Neural progenitor cell (in vitro differentiated cells): ENCODE data around the gene PTPRG. TPM values are rescaled to one million over a fixed set of nuclear protein-coding genes. Genes with fewer than 3 reads are reported as not detected.
A peak's percentile ranks its signal among the peaks of the same experiment; 100 is the strongest.

ENCODE experiments used
- DNase-seq: peaks from one replicate; pipeline ENCODE4 v3.0.0-alpha.2; 2016; ENCODE audit warnings: low spot score
- H2AFZ ChIP-seq: fragments of 200-600 bp; sonication (generic); replicated peaks from 2 replicates; pipeline ENCODE4 v1.6.1; 2016; ENCODE audit warnings: antibody characterized with exemption
- H3F3A ChIP-seq: fragments of 200-600 bp; sonication (generic); 2 replicates; pipeline ENCODE4 v1.6.1; 2016; ENCODE audit warnings: antibody characterized with exemption, low read depth
- H3K27ac ChIP-seq: fragments of 200-600 bp; sonication (generic); 2 replicates; pipeline ENCODE4 v1.5.1; 2016; ENCODE audit warnings: mild to moderate bottlenecking
- H3K27me3 ChIP-seq: fragments of 200-600 bp; sonication (generic); 2 replicates; pipeline ENCODE4 v1.6.1; 2016; ENCODE audit warnings: mild to moderate bottlenecking, moderate library complexity
- H3K36me3 ChIP-seq: fragments of 200-600 bp; sonication (generic); 2 replicates; pipeline ENCODE4 v1.5.1; 2016
- H3K4me1 ChIP-seq: fragments of 200-600 bp; sonication (generic); 2 replicates; pipeline ENCODE4 v1.6.1; 2016; ENCODE audit warnings: mixed run types
- H3K4me2 ChIP-seq: fragments of 200-600 bp; sonication (generic); 2 replicates; pipeline ENCODE4 v1.6.1; 2016
- H3K4me3 ChIP-seq: fragments of 200-600 bp; sonication (generic); 2 replicates; pipeline ENCODE4 v1.5.1; 2016
- H3K79me2 ChIP-seq: fragments of 200-600 bp; sonication (generic); 2 replicates; pipeline ENCODE4 v1.6.1; 2016; ENCODE audit warnings: low read depth
- H3K9ac ChIP-seq: fragments of 200-600 bp; sonication (generic); 2 replicates; pipeline ENCODE4 v1.6.1; 2016
- H3K9me3 ChIP-seq: fragments of 200-600 bp; sonication (generic); 2 replicates; pipeline ENCODE4 v1.5.1; 2016; ENCODE audit warnings: low read depth
- H4K20me1 ChIP-seq: fragments of 200-600 bp; sonication (generic); 2 replicates; pipeline ENCODE4 v1.6.1; 2016; ENCODE audit warnings: low read depth
- H3K27ac Mint-ChIP-seq: 3 replicates; pipeline ENCODE4 v1.8.0; 2021; ENCODE audit warnings: mixed read lengths
- H3K27me3 Mint-ChIP-seq: 2 replicates; pipeline ENCODE4 v1.8.0; 2022; ENCODE audit warnings: low read depth, mild to moderate bottlenecking, inconsistent platforms, moderate library complexity, mixed read lengths; ENCODE audit not compliant: insufficient read depth
- H3K36me3 Mint-ChIP-seq: 3 replicates; pipeline ENCODE4 v1.8.0; 2021; ENCODE audit warnings: mixed read lengths
- H3K4me1 Mint-ChIP-seq: 3 replicates; pipeline ENCODE4 v1.8.0; 2021; ENCODE audit warnings: mixed read lengths
- H3K4me3 Mint-ChIP-seq: 3 replicates; pipeline ENCODE4 v1.8.0; 2021; ENCODE audit warnings: mild to moderate bottlenecking, moderate library complexity, mixed read lengths
- H3K9me3 Mint-ChIP-seq: 3 replicates; pipeline ENCODE4 v1.8.0; 2020; ENCODE audit warnings: mixed read lengths
- EZH2 ChIP-seq: fragments of 200-600 bp; sonication (generic); IDR thresholded peaks from 2 replicates; pipeline ENCODE4 v1.6.1; 2017; ENCODE audit warnings: antibody characterized with exemption, mild to moderate bottlenecking, moderate library complexity
- EZH2phosphoT487 ChIP-seq: fragments of 200-600 bp; sonication (generic); IDR thresholded peaks from 2 replicates; pipeline ENCODE4 v1.6.1; 2017; ENCODE audit warnings: antibody characterized with exemption
- total RNA-seq: library from RNA; depleted of rRNA; stranded (reverse); fragments of >200 nt; gene quantifications from 2 replicates; pipeline ENCODE4 v1.2.3, GENCODE V29; 2015; ENCODE audit warnings: low replicate concordance
- TF ChIP-seq, protein P1 (sequence below): fragments of 200-600 bp; sonication (generic); IDR thresholded peaks from 2 replicates; pipeline ENCODE4 v1.5.1; 2017; ENCODE audit warnings: antibody characterized with exemption, mild to moderate bottlenecking

PTPRG gene
- total RNA-seq, 1 donor from 2014 or later: 65.3 TPM

DNA sequence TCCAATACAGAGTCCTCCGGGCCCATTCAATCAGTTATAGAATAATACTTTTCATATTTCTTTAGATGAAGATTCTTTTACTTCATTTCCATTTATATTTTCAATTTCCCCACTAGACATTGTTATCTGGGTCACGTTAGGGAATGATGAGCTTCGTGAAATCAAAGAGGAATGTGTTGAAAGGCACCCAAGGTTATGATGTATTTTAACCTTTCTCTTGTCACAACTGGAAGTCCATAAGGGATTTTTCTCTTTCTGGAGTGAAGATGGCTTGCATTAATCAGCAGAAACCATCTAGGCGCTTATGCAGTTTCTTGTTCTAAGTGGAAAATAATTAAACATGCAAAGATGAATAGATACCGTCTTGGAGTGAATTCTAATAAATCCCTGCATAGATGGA, 631.5 kb downstream of the PTPRG start:
- TF ChIP-seq, protein P1, sequence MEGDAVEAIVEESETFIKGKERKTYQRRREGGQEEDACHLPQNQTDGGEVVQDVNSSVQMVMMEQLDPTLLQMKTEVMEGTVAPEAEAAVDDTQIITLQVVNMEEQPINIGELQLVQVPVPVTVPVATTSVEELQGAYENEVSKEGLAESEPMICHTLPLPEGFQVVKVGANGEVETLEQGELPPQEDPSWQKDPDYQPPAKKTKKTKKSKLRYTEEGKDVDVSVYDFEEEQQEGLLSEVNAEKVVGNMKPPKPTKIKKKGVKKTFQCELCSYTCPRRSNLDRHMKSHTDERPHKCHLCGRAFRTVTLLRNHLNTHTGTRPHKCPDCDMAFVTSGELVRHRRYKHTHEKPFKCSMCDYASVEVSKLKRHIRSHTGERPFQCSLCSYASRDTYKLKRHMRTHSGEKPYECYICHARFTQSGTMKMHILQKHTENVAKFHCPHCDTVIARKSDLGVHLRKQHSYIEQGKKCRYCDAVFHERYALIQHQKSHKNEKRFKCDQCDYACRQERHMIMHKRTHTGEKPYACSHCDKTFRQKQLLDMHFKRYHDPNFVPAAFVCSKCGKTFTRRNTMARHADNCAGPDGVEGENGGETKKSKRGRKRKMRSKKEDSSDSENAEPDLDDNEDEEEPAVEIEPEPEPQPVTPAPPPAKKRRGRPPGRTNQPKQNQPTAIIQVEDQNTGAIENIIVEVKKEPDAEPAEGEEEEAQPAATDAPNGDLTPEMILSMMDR: no peak
- TF ChIP-seq EZH2phosphoT487 (no peak), EZH2 (no peak)
- Histone ChIP-seq H3K4me3 (no peak overlapping the region), H4K20me1 (peaks cover 13% of the 10 kb centered on the region), H3K27me3 (no peaks in the 10 kb centered on the region), H3K36me3 (no peaks in the 10 kb centered on the region), H3K4me2 (no peak overlapping the region), H3K4me1 (peaks cover 17% of the 10 kb centered on the region), H3K9ac (no peak overlapping the region), H3K9me3 (no peaks in the 10 kb centered on the region), H3K79me2 (no peaks in the 10 kb centered on the region), H2AFZ (no peak overlapping the region), H3K27ac (no peak overlapping the region), H3F3A (peaks cover 14% of the 10 kb centered on the region)
- no peak overlapping the region for H3K27ac Mint-ChIP-seq
- peaks cover 8% of the 10 kb centered on the region for H3K27me3 Mint-ChIP-seq
- no peak for DNase-seq
- no peaks in the 10 kb centered on the region for H3K9me3 Mint-ChIP-seq
- no peak overlapping the region for H3K4me3 Mint-ChIP-seq
- peaks cover 4% of the 10 kb centered on the region for H3K36me3 Mint-ChIP-seq
- H3K4me1 Mint-ChIP-seq: peaks cover 21% of the 10 kb centered on the region

DNA sequence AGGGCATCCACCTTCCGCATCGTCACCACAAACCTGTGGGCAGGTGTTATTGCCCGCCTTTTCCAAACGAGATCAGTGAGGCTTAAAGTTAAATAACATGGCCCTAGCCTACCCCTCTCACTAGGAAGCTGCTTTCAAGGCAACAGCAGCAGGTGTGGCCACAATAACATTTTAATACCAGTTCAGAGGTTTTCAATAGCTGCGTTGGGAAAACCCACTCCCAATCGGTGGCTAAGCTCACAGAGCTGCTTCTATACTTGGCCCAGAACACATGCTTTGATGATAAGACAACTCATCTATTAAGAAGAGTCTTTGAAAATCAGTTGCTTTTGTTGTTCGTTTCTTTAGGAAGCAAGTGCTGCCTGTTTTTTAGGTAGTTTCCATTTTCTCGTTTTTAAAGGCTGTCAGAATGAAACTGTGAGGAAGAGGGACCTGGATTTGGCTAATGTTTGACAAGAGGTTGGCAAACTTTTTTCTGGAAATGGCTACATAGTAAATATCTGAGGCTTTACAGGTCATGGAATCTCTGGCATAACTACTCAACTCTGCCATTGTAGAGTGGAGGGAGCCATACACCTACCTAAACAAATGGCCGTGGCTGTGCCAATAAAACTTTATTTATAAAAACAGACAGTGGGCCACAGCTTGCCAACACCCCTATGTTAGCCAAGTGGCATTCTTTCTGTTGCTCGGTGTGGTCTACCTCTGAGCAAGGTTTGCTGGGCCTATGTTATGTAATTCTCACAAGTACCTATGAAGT, 632.4 kb downstream of the PTPRG start:
- Histone ChIP-seq H3K9ac (no peak overlapping the region), H3K27me3 (no peaks in the 10 kb centered on the region), H3K79me2 (no peaks in the 10 kb centered on the region), H3K4me3 (peak overlapping the region; percentile 3), H2AFZ (no peak overlapping the region), H4K20me1 (peaks cover 7% of the 10 kb centered on the region), H3K4me1 (peaks cover 17% of the 10 kb centered on the region), H3K36me3 (no peaks in the 10 kb centered on the region), H3K27ac (peak overlapping the region; percentile 44), H3F3A (peaks cover 14% of the 10 kb centered on the region), H3K9me3 (no peaks in the 10 kb centered on the region), H3K4me2 (peak overlapping the region; percentile 42)
- Mint-ChIP-seq H3K4me1 (peaks cover 19% of the 10 kb centered on the region), H3K27ac (no peak overlapping the region), H3K9me3 (no peaks in the 10 kb centered on the region), H3K27me3 (peaks cover 8% of the 10 kb centered on the region), H3K36me3 (peaks cover 4% of the 10 kb centered on the region), H3K4me3 (no peak overlapping the region)
- TF ChIP-seq EZH2 (no peak), EZH2phosphoT487 (no peak)
- TF ChIP-seq, protein P1: no peak
- DNase-seq: peak; percentile 54

DNA sequence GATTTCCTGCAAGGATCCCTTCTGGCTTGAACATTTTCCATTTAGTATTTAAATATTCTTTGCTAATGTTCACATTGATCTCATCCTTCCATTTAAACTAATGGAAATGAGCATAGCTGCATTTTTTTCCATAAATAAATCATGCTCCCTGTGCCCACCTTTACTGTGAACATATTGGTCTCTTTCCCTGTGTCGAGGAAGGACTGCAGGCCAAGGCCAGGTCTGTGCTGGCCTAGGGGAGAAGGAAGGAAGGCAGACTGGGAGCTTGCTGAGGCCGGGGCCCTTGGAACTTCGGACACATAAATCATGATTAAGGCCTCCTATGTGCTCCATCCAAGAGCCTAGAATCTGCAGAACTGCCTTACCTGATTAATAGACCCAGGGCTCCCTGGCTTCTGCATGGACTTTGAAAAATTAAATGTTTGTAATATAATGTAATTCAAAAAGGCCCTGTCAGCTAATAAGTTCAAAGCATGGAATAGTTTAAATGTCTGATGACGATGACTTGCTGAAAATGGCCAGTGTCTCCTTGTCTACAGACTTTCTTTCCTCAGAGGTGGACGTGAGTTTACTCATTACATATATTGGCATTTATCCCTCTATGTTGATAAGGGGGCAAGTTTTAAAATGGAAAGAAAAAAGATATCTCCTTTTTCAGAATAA, 636.1 kb downstream of the PTPRG start:
- H3K79me2 ChIP-seq: no peaks in the 10 kb centered on the region
- H3F3A ChIP-seq: peaks cover 14% of the 10 kb centered on the region
- H3K4me3 ChIP-seq: no peak overlapping the region
- H2AFZ ChIP-seq: no peak overlapping the region
- H3K9ac ChIP-seq: no peak overlapping the region
- no peaks in the 10 kb centered on the region for H3K36me3 ChIP-seq
- H3K27ac ChIP-seq: no peak overlapping the region
- H3K4me3 Mint-ChIP-seq: no peak overlapping the region
- H3K27ac Mint-ChIP-seq: no peak overlapping the region
- no peaks in the 10 kb centered on the region for H3K27me3 ChIP-seq
- H3K9me3 Mint-ChIP-seq: no peaks in the 10 kb centered on the region
- peaks cover 14% of the 10 kb centered on the region for H4K20me1 ChIP-seq
- H3K4me1 ChIP-seq: peaks cover 17% of the 10 kb centered on the region
- DNase-seq: no peak
- H3K4me1 Mint-ChIP-seq: peaks cover 12% of the 10 kb centered on the region
- peaks cover 4% of the 10 kb centered on the region for H3K27me3 Mint-ChIP-seq
- TF ChIP-seq, protein P1: no peak
- TF ChIP-seq EZH2phosphoT487 (no peak), EZH2 (no peak)
- no peaks in the 10 kb centered on the region for H3K9me3 ChIP-seq
- H3K36me3 Mint-ChIP-seq: peaks cover 1% of the 10 kb centered on the region
- H3K4me2 ChIP-seq: no peak overlapping the region
